Heart left ventricle (tissue), 16 donors: ENCODE measurements around the gene RPF1. TPM values are rescaled to one million over a fixed set of nuclear protein-coding genes. Genes with fewer than 3 reads are reported as not detected.
"Not testable (repeated sequence)": the region's sequence is repeated elsewhere in the genome, so short reads cannot be mapped to it uniquely, and the experiment has no call there.

ENCODE experiments used
- ATAC-seq, 4 donors: fragments of 200-7000 bp; cut with Tn5 transposase; one replicate each; pipeline ENCODE4 v1.9.1; 2020 to 2022; ENCODE audit warnings: moderate library complexity in 4 of 4, mild to moderate bottlenecking in 3 of 4, moderate number of reproducible peaks in 1 of 4
- DNase-seq, 5 donors: peaks; one replicate each; pipeline ENCODE4 v3.0.0-alpha.2; 2020
- H3K27ac ChIP-seq, 12 donors: fragments of 200-600 bp; sonication (generic) in 4 of 12; one replicate each; pipeline versions ENCODE4 v1.5.0 to v1.8.0; 2016 to 2022; ENCODE audit warnings: mild to moderate bottlenecking in 2 of 12
- H3K27me3 ChIP-seq, 9 donors: fragments of 200-600 bp; sonication (generic) in 2 of 9; one replicate each; pipeline versions ENCODE4 v1.5.1 to v1.8.0; 2016 to 2022; ENCODE audit warnings: mild to moderate bottlenecking in 3 of 9
- H3K36me3 ChIP-seq, 9 donors: fragments of 200-600 bp; sonication (generic) in 2 of 9; one replicate each; pipeline versions ENCODE4 v1.5.0 to v1.8.0; 2018 to 2022; ENCODE audit warnings: mild to moderate bottlenecking in 2 of 9
- H3K4me1 ChIP-seq, 12 donors: fragments of 200-600 bp; sonication (generic) in 4 of 12; one replicate each; pipeline versions ENCODE4 v1.5.0 to v1.8.0; 2016 to 2022; ENCODE audit warnings: mild to moderate bottlenecking in 3 of 12
- H3K4me3 ChIP-seq, 12 donors: fragments of 200-600 bp; sonication (generic) in 4 of 12; one replicate each; pipeline versions ENCODE4 v1.5.0 to v1.8.0; 2017 to 2022; ENCODE audit warnings: mild to moderate bottlenecking in 9 of 12, moderate library complexity in 4 of 12
- H3K9me3 ChIP-seq, 12 donors: fragments of 200-600 bp; sonication (generic) in 4 of 12; one replicate each; pipeline versions ENCODE4 v1.5.0 to v1.8.0; 2016 to 2022; ENCODE audit warnings: mild to moderate bottlenecking in 1 of 12
- POLR2A ChIP-seq, 2 donors: fragments of 450-650 bp; IDR thresholded peaks; one replicate each; pipeline ENCODE4 v1.6.1; 2017; ENCODE audit warnings: antibody characterized with exemption in 2 of 2, mild to moderate bottlenecking in 2 of 2, moderate library complexity in 2 of 2
- WGBS, 4 donors: extraction: QIAGEN DNeasy Blood & Tissue Kit in 2 of 4; methylation state at CpG; one replicate each; pipeline versions ENCODE4 v1.1.5 to v1.1.7; 2013 to 2018; 5-methylcytosine and 5-hydroxymethylcytosine counted together
- intact Hi-C, 10 donors: fragments of 100-400 bp; cut with DNase I; formaldehyde crosslinking; loops; one replicate each; pipeline versions ENCODE4 v1.11.1 to v1.14.2; 2022
- polyA plus RNA-seq, 2 donors: library from polyadenylated mRNA; stranded (reverse); fragments of 200-250 nt; gene quantifications; one replicate each; pipeline ENCODE4 v1.2.3, GENCODE V29; 2013
- total RNA-seq, 9 donors: library from RNA; depleted of rRNA in 2 of 9; stranded (reverse); fragments of >200 nt in 2 of 9; fragmentation: NEBNext Ultra II Directional in 3 of 9; extraction: Animal tissue kit (Norgen Biotek cat#: 25700) in 3 of 9; gene quantifications; one replicate each; pipeline versions ENCODE4 v1.1.0 to v1.2.4, GENCODE V29; 2016 to 2023
- TF ChIP-seq, protein P1 (sequence below), 12 donors: fragments of 200-600 bp; sonication (generic) in 4 of 12; IDR thresholded peaks; one replicate each; pipeline versions ENCODE4 v1.5.0 to v1.8.0; 2018 to 2022; ENCODE audit warnings: antibody characterized with exemption in 12 of 12, mild to moderate bottlenecking in 5 of 12
- donor health status: ischemic (EF 13 %, LVEDD 7.1; RV severe dilation, severe dysfunction).
- donor health status: healthy with polysubstance abuse.
- donor health status: DM: no; HTN: yes; CAD: no.
- donor health status: DM: no; HTN: no; CAD: no.
- donor health status: ischemic (EF 25% LVEDD 6.9; RV normal size, moderate dysfunction).
- donor health status: ischemic (EF 25% LVEDD 5.7; RV mildly dilated, moderate dysfunction).
- donor health status: healthy.
- donor health status: DM: yes; HTN: yes; CAD: no.
- donor health status: ischemic (EF 35%, LVEDD 5.7; RV mildly dilated, moderate dysfunction).
- donor health status: nonischemic (EF 11% LVEDD 7.7; RV severe dilation, severe dysfunction).
- donor health status: DM: yes; HTN: yes; CAD: no.
- donor health status: PGD.
- donor health status: ischemic (EF 29% LVEDD 5.4; RV normal size, mild dysfunction).
- donor health status: nonischemic (EF 23%, LVEDD 6.1; RV moderate dilation, normal function).

Gene RPF1
- total and polyA plus RNA-seq, 11 donors = 23.9 to 66.8 (median 34.5) TPM

- Histone ChIP-seq H3K4me3 (no peak overlapping the region), H3K4me1 (peaks cover 0 to 22% (median 0%) of the 10 kb centered on the region in 12 donors), H3K27ac (peak overlapping the region in 1 of 12 donors; percentile 44), H3K27me3 (peaks cover 0 to 12% (median 0%) of the 10 kb centered on the region in 9 donors), H3K36me3 (no peaks in the 10 kb centered on the region), H3K9me3 (no peaks in the 10 kb centered on the region)
- DNase-seq (no peak), ATAC-seq (peak; percentile 51 to 78 (median 74))
- 8 to 14% (median 13%) methylated on average over 2 of the region's 2 CpGs for WGBS, 4 donors
- intact Hi-C loops = loop anchor here in 9 of 10 donors (1.0 to 10.0 kb wide), 12 partner anchors 103 to 493 kb away; no protein-coding TSS in a partner anchor
- TF ChIP-seq, protein P1, sequence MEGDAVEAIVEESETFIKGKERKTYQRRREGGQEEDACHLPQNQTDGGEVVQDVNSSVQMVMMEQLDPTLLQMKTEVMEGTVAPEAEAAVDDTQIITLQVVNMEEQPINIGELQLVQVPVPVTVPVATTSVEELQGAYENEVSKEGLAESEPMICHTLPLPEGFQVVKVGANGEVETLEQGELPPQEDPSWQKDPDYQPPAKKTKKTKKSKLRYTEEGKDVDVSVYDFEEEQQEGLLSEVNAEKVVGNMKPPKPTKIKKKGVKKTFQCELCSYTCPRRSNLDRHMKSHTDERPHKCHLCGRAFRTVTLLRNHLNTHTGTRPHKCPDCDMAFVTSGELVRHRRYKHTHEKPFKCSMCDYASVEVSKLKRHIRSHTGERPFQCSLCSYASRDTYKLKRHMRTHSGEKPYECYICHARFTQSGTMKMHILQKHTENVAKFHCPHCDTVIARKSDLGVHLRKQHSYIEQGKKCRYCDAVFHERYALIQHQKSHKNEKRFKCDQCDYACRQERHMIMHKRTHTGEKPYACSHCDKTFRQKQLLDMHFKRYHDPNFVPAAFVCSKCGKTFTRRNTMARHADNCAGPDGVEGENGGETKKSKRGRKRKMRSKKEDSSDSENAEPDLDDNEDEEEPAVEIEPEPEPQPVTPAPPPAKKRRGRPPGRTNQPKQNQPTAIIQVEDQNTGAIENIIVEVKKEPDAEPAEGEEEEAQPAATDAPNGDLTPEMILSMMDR (IDR thresholded peaks at IDR 0.05) = peak; percentile 7 to 61 (median 46)
- TF ChIP-seq POLR2A (IDR thresholded peaks at IDR 0.05) = no peak
Observed at GRCh38 chr1:84442256-84442655, 36.8 kb upstream of the RPF1 start.

DNA sequence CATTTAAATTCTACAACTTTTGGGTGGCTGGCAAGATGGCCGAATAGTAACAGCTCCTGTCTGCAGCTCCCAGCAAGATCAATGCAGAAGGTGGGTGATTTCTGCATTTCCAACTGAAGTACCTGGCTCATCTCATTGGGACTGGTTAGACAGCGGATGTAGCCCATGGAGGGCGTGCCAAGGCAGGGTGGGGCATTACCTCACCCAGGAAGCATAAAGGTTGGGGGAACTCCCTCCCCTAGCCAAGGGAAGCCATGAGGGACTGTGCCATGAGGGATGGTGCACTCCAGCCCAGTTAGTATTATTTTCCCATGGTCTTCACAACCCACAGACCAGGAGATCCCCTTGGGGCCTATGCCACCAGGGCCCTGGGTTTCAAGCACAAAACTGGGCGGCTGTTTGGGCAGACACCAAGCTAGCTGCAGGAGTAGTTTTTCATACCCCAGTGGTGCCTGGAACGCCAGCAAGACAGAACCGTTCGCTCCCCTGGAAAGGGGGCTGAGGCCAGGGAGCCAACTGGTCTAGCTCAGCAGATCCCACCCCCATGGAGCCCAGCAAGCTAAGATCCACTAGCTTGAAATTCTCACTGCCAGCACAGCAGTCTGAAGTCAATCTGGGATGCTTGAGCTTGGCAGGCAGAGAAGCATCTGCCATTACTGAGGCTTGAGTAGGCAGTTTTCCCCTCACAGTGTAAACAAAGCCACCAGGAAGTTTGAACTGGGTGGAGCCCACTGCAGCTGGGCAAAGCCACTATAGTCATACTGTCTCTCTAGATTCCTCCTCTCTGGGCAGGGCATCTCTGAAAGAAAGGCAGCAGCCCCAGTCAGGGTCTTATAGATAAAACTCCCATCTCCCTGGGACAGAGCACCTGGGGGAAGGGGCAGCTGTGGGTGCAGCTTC is 36.1 kb upstream of the RPF1 start:
- H3K4me3 ChIP-seq, H3K36me3 ChIP-seq, H3K9me3 ChIP-seq, ATAC-seq: not testable (repeated sequence)
- H3K27me3 ChIP-seq = peaks cover 0 to 12% (median 0%) of the 10 kb centered on the region in 9 donors
- peak overlapping the region in 1 of 12 donors; percentile 44 for H3K27ac ChIP-seq
- WGBS, 4 donors = 86 to 94% (median 87%) methylated on average over 4 to 7 of the region's 7 CpGs
- H3K4me1 ChIP-seq = peaks cover 0 to 15% (median 0%) of the 10 kb centered on the region in 12 donors
- peak in 1 of 5 donors; percentile 54 for DNase-seq
- intact Hi-C loops = loop anchor here in 9 of 10 donors (1.0 to 10.0 kb wide), 12 partner anchors 102 to 492 kb away; no protein-coding TSS in a partner anchor

DNA sequence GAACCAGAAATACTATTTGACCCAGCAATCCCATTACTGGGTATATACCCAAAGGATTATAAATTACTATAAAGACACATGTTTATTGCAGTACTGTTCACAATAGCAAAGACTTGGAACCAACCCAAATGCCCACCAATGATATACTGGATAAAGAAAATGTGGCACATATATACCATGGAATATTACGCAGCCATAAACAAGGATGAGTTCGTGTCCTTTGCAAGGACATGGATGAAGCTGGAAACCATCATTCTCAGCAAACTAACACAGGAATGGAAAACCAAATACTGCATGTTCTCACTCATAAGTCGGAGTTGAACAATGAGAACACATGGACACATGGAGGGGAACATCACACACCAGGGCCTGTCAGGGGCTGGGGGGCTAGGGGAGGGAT is 30.4 kb upstream of the RPF1 start:
- H3K4me1 ChIP-seq, H3K4me3 ChIP-seq, DNase-seq, H3K36me3 ChIP-seq, H3K9me3 ChIP-seq, H3K27ac ChIP-seq, ATAC-seq: not testable (repeated sequence)
- peaks cover 0 to 11% (median 0%) of the 10 kb centered on the region in 9 donors for H3K27me3 ChIP-seq
- 88 to 94% (median 91%) methylated on average over 3 of the region's 3 CpGs for WGBS, 4 donors
- intact Hi-C loops = loop anchor here in 5 of 10 donors (10.0 kb wide), 5 partner anchors 96 to 486 kb away; no protein-coding TSS in a partner anchor

GRCh38 chr1:84450910-84451309 is 28.2 kb upstream of the RPF1 start:
- Histone ChIP-seq H3K4me3 (no peak overlapping the region), H3K4me1 (no peaks in the 10 kb centered on the region), H3K9me3 (peaks cover 0 to 4% (median 0%) of the 10 kb centered on the region in 12 donors), H3K36me3 (no peaks in the 10 kb centered on the region), H3K27ac (no peak overlapping the region), H3K27me3 (peaks cover 0 to 15% (median 0%) of the 10 kb centered on the region in 9 donors)
- no peak for DNase-seq
- TF ChIP-seq, protein P1 (IDR thresholded peaks at IDR 0.05) = no peak
- TF ChIP-seq POLR2A (IDR thresholded peaks at IDR 0.05) = no peak
- intact Hi-C loops = loop anchor here in 1 of 10 donors (10.0 kb wide), 2 partner anchors 134 to 304 kb away; no protein-coding TSS in a partner anchor
- 63 to 68% (median 67%) methylated on average over 2 of the region's 2 CpGs for WGBS, 4 donors
- no peak for ATAC-seq

DNA sequence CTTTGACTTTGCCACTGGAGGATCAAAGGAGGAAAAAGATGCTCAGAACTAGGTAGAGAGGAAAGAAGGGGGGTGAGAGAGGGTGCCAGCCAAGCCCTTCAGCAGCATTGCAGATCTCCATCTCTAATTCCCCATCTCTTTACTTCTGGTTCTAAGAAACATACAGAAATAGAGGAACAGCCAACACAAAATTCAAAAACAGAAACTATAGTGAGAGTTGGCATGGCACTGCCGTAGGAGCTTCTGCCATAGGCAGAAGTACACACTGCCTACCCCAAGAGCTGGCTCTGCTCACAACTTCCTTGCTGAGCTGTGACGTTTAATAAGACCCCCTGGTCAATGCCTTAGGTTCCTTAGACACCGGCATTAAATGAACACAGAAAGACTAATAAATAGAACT is 26.6 kb upstream of the RPF1 start:
- H3K36me3 ChIP-seq = no peaks in the 10 kb centered on the region
- TF ChIP-seq POLR2A (IDR thresholded peaks at IDR 0.05) = no peak
- TF ChIP-seq, protein P1 (IDR thresholded peaks at IDR 0.05) = no peak
- peaks cover 0 to 15% (median 0%) of the 10 kb centered on the region in 9 donors for H3K27me3 ChIP-seq
- no peak overlapping the region for H3K27ac ChIP-seq
- DNase-seq (no peak), ATAC-seq (no peak)
- no peak overlapping the region for H3K4me3 ChIP-seq
- no peaks in the 10 kb centered on the region for H3K4me1 ChIP-seq
- intact Hi-C loops = loop anchor here in 1 of 10 donors (10.0 kb wide), 2 partner anchors 132 to 302 kb away; no protein-coding TSS in a partner anchor
- peaks cover 0 to 4% (median 0%) of the 10 kb centered on the region in 12 donors for H3K9me3 ChIP-seq
- WGBS, 4 donors = 60 to 100% (median 63%) methylated on average over 2 to 3 of the region's 3 CpGs
